Fibroblast of upper back skin (primary cell): ENCODE data around the gene CFAP157.
A peak's percentile ranks its signal among the peaks of the same experiment; 100 is the strongest.

Experiments used
- DNase-seq: peaks from one replicate; pipeline ENCODE4 v3.0.0-alpha.2; 2013

Gene CFAP157

DNA sequence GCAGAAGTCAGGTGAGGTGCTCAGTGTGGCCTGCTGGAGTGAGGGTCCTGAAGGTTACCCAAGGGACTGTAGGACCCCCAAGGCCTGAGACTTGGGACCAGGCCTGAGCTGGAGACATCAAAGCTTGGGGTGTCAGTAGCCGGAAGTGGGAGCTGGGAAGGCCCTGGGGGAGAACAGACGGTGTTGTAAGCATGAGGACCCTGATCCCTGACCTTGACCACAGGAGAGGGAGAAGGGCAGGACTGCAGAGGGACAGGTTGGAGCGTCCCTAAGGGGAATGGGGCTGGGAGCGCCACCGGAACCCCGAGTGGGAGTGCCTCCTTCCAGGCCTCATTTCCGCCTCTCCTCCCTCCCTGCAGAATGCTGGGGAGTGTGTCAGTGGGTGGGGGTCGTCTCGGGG, 9.6 kb downstream of the CFAP157 start:
- no peak for DNase-seq

DNA sequence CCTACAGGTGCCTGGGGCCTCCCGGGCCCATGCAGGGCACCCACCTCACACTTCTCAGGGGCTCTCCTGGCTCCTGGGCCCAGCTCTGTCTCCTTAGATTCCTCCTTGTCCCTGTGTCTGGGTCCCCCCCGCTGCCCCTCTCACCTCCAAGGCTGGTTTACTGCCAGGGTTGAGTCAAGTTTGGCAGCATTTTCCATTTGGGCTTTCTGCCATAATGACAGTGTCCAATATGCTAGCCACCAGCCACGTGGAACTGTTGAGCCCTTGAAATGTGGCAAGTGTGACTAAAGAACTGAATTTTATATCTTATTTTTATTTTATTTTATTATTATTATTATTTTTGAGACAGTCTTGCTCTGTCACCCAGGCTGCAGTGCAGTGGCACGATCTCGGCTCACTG, 11.0 kb downstream of the CFAP157 start:
- DNase-seq, result no peak

DNA sequence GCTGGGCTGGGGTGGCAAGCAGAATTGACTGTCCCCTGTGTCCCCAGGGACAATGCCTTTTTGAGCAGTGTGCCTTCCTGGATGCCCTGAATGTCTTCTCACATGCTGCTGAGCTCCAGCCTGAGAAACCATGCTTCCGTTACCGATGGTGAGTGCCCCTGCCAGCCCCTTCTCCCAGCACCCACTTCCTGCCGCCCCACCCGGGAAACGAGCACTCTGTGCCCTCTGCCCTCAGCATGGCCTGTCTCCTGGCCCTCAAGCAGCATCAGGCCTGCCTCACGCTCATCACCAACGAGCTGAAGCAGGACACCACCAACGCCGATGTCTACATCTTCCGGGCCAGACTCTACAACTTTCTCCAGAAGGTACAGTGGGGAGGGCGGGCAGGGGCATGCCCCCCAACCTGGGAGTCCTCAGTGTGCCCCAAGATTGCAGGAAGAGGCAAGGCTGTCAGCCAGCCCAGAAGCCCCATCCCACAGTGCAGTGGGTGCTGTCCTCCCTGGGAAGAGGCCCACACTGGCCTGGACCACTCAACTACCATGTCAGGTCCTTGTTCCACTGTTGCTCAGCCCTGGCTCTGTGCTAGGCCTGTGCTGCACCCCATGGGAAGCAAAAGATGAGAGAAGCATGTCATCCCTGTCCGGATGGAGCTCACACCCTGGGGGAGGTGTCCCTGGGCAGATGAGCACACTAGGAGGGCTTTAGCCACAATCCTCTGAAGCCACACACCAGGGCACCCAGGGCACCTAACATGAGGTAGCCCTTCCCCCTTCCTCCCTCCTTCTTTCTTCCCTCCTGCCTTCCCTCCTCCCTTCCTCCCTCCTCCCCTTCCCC, 13.5 kb downstream of the CFAP157 start:
- DNase-seq, result no peak

- DNase-seq, result no peak
Measured at GRCh38 chr9:127720865-127721227, 14.1 kb downstream of the CFAP157 start.

DNA sequence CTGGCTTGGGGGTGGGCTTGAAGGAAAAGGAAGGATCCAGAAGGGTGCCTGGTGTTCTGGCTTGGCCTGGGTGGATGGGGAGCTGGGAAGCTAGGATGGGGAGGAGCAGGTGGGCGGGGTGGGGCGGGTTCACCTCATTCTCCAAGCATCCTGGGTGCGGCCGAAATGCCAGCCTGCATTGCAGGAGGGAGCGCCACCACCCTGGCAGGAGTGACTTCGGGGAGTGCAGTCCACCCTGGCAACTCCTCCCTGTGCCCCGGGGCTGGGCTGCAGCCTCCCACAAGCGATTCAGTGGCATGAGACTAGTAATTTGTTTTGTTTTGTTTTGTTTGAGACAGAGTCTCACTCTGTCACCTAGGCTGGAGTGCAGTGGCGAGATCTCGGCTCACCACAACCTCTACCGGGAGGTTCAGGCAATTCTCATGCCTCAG, 14.6 kb downstream of the CFAP157 start:
- no peak for DNase-seq

GRCh38 chr9:127722055-127722745, 15.4 kb downstream of the CFAP157 start:
- no peak for DNase-seq

DNA sequence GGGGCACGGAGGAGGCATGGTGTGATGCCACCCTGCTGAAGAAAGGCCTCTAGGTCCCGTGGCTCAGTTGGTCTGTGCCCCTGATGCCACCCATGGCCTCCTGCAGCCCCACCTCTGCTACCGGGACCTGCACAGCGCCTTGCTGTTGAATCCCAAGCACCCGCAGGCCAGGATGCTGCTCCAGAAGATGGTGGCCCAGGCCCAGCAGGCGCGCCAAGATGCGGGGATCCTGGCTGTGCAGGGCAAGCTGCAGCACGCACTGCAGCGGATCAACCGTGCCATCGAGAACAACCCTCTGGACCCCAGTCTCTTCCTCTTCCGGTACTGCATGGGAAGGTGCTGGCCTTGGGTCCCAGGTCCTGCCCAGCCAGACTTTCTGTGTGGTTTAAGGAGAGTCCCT, 16.2 kb downstream of the CFAP157 start:
- DNase-seq, result no peak

DNA sequence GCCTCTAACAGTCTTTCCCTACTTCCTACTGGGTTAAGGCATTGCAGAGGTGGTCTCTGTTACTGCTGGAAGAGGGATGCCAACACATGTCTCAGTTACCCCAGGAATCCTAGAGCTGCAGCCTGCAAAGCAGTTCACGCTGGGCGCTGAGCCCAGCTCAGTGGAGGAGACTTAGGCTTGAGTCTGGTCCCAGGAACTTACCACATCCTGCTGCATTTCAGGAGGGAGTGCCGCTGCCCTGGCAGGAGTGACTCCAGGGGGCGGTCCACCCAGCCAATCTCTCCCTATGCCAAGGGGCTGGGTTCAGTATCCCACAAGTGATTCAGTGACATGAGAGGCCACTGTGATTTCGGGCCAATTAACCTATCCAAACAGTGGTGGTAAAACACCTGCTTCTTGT, 16.7 kb downstream of the CFAP157 start:
- peak; percentile 70 for DNase-seq

GRCh38 chr9:127724012-127724411, 17.2 kb downstream of the CFAP157 start:
- no peak for DNase-seq

DNA sequence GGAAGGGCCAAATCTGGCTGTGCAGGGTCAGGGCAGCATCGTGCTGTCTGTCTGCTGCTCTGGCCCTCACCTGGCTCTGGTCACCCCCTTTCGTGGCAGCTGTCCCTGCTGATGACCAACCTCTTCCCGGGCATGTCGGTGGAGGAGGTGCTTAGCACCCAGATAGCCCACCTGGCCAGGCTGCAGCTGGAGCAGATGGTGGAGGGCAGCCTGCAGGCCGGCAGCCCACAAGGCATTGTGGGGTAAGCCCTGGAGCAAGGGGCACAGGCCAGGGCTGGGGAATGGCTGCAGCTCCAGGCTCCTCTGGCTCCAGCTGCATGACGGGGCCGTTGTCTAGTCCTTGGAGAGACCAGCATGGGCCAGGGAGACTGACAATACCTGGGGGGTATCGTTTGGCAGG, 20.1 kb downstream of the CFAP157 start:
- no peak for DNase-seq

DNA sequence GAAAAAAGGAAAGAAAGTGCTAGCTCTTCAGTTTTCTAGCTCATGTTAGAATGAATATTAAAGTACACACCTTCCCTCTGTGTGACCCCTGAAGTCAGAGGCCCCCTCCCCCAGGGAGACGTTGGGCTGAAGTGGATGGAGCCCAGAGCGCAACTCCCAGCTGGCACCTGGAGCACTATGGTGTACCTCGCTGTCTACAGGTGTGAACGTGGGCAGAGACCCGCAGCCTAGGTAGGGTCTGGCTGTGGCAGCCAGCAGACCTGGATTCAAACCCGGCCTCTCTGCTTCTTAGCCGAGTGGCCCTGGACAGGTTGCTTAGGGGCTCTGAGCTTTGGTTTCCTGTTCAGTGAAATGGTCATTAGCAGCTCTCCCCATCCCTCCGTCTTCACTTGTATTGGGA, 22.0 kb downstream of the CFAP157 start:
- DNase-seq, result no peak

DNA sequence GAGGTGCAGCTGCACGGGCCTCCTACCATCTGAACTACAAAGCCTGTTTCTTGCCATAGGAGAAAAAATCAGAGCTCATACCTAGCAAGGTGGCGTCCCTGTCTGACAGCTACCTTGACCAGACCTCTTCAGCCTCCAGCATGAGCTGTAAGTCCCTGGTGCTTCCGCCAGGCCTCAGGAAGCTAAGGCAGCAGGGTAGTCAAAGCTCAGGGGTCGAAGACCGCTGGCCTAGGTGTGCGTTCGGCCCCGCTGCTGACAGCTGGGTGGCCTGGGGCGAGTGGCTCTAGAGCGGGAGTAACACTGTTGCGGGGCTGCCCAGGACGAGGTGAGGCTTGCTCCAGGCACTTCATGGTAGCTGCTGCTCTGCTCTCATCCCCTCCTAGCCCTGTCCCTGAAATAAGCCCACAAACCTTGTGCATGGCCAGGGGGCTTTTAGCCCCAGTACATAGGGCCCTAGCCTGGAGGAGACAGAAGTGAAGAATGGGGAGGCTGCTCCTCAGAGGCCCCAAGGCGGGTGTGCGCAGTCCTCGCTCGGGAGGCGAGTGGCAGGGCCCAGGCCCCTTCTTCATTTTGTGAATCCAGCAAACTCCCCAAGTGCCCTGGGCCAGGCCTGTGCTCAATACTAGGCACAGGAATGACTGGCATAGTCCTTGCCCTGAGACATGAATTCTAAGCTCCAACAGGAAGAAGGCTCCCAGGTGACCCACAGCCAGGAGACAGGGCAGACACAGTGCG, 22.9 kb downstream of the CFAP157 start:
- no peak for DNase-seq

DNA sequence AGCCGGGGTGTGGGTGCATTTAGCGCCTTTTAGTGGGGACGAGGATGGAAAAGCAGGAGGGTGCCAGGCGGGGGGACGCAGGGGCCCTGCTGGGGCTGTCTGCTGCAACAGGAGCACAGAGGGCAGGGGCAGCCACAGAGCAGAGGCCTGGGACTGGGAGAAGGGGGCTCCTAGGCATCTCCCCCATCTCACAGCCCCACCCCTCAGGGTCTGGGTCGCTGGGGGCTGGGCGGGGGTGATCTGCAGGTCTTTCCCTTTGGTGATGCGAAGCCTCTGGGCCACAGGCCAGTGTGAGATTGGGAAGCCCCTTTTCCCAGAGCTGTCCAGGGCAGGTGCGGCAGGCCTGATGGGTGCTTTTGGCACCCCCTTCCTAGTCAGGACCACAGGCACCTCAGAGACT, 23.5 kb downstream of the CFAP157 start:
- DNase-seq, result no peak

DNA sequence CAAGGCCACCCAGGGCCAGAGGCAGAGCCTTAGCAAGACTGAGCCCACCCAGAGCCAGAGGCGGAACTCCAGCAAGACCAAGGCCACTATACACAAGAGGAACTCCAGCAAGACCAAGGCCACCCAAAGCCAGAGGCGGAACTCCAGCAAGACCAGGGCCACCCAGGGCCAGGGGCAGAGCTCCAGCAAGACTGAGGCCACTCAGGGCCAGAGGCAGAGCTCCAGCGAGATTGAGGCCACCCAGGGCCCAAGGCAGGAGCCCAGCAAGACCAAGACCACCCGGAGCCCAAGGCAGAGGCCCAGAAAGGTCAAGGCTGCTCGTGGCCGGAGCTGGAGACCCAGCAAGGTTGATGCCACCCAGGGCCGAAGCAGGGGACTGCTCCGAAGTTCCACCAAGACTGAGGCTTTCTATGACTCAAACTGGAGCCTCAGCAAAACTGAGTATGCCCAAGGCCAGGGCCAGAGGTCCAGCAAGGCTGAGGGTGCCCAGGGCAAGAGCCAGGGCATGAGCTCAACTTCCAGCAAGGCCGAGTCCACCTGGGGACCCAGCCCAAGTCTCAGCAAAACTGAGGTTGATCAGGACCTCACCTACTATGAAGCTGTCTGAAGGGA, 24.1 kb downstream of the CFAP157 start:
- no peak for DNase-seq

- no peak for DNase-seq
Measured at GRCh38 chr9:127731938-127732337, 25.1 kb downstream of the CFAP157 start.

DNA sequence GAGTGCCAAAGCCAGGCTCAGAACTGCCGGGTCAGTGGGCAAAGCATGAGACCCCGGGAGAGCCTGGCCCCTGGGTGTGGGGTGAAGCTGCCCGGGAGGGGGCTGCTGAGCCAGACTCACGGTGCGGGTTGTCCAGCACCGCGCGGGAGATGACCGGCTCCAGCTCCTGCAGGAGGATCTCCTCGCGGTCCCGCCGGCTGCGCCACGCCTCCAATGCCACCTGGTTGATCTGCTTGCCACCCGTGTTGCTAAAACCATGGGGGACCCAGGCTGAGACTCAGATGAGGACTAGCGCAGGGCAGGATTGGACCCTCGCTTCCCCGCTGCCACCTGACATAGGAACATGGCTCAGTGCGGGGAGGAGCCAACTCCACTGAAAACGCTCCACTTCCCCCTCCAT, 25.7 kb downstream of the CFAP157 start:
- DNase-seq, result no peak

DNA sequence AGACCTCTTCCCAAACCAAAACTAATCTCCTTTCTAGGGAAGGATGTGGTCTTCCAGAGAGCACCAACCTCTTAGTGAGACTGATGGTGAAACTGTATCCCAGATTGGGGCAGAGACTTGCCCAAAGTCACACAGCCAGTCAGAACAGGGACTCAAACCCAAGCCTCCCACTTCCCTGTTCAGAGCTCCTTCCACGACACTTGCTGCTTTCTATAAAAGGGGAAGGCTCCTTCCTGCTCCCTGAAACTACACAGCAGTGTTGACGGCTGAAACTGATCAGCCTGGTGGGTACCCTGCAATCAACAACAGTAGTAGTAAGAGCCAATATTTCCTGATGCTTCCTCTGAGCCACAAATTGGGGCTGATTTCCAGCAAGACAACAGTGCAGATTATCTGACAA, 26.8 kb downstream of the CFAP157 start:
- no peak for DNase-seq

- no peak for DNase-seq
Measured at GRCh38 chr9:127734247-127734746, 27.5 kb downstream of the CFAP157 start.

- DNase-seq, result peak; percentile 95
Measured at GRCh38 chr9:127734747-127735529, 28.1 kb downstream of the CFAP157 start, which contains the start of gene TOR2A. Gene TOR2A (minus strand): TSS chr9:127735294. CDS start chr9:127735270, 24 bp downstream.

GRCh38 chr9:127735530-127736185, 28.9 kb downstream of the CFAP157 start:
- no peak for DNase-seq

DNA sequence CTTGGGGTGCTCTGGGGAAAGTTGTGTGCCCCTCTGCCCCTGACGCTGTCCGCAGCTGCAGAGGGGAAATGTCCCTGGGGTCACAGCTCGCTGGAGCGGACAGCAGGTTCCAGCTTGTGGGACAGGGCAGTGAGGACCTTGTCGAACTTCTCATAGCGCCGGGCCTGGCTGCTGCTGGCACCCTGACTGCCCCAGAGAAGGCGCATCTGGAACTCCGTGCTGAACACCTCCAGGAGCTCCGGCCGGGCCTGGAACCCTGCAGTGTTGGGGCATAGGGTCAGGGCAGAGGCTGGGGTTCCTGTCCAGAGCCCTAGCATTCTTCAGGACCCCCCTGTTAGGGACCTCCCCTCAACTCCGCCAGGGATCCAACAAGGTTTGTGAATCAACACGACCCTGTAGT, 31.9 kb downstream of the CFAP157 start:
- DNase-seq, result no peak
